ENCODE data around the gene BTBD9.

BTBD9 gene

GRCh38 chr6:38583523-38583922 lies 56.2 kb downstream of the BTBD9 start:
- H3K36me3 ChIP-seq (ENCODE audit: insufficient read depth, low read length) = peaks cover 3% of the 10 kb centered on the region; the same call in 1 of the 2 replicates
- H3K4me3 ChIP-seq = no peak overlapping the region
- no peak overlapping the region for H3K27ac ChIP-seq
- H3K9me3 ChIP-seq (ENCODE audit: low read depth, low read length) = no peaks in the 10 kb centered on the region
- TF ChIP-seq EZH2 (IDR thresholded peaks at IDR 0.05) (no peak), POLR2AphosphoS5 (IDR thresholded peaks at IDR 0.05; ENCODE audit: borderline replicate concordance, low read depth, low read length) (no peak), FOXP2 (optimal IDR thresholded peaks at IDR 0.05; ENCODE audit: control extremely low read depth, extremely low read length, insufficient read depth) (no peak)
- no peak for DNase-seq (ENCODE audit: low read depth, low spot score)
- H3K9ac ChIP-seq (ENCODE audit: insufficient read length) = no peak overlapping the region

GRCh38 chr6:38580030-38580429 lies 59.7 kb downstream of the BTBD9 start:
- TF ChIP-seq EZH2 (IDR thresholded peaks at IDR 0.05) (no peak), POLR2AphosphoS5 (IDR thresholded peaks at IDR 0.05; ENCODE audit: borderline replicate concordance, low read depth, low read length) (no peak), FOXP2 (optimal IDR thresholded peaks at IDR 0.05; ENCODE audit: control extremely low read depth, extremely low read length, insufficient read depth) (no peak)
- no peak overlapping the region for H3K9ac ChIP-seq (ENCODE audit: insufficient read length)

GRCh38 chr6:38579010-38579628 lies 60.6 kb downstream of the BTBD9 start:
- peaks cover 3% of the 10 kb centered on the region; the same call in 1 of the 2 replicates for H3K36me3 ChIP-seq (ENCODE audit: insufficient read depth, low read length)
- no peak for DNase-seq (ENCODE audit: low read depth, low spot score)
- H3K27ac ChIP-seq = no peak overlapping the region
- no peak overlapping the region for H3K4me3 ChIP-seq
- no peak overlapping the region for H3K9ac ChIP-seq (ENCODE audit: insufficient read length)
- TF ChIP-seq FOXP2 (optimal IDR thresholded peaks at IDR 0.05; ENCODE audit: control extremely low read depth, extremely low read length, insufficient read depth) (no peak), POLR2AphosphoS5 (IDR thresholded peaks at IDR 0.05; ENCODE audit: borderline replicate concordance, low read depth, low read length) (no peak), EZH2 (IDR thresholded peaks at IDR 0.05) (no peak)
- no peaks in the 10 kb centered on the region for H3K9me3 ChIP-seq (ENCODE audit: low read depth, low read length)

More at GRCh38 chr6:38580030-38580429, 59.7 kb downstream of the BTBD9 start:
- H3K27ac ChIP-seq = no peak overlapping the region
- H3K4me3 ChIP-seq = no peak overlapping the region
- peaks cover 3% of the 10 kb centered on the region; the same call in 1 of the 2 replicates for H3K36me3 ChIP-seq (ENCODE audit: insufficient read depth, low read length)
- DNase-seq (ENCODE audit: low read depth, low spot score) = no peak
- no peaks in the 10 kb centered on the region for H3K9me3 ChIP-seq (ENCODE audit: low read depth, low read length)

- H3K9ac ChIP-seq (ENCODE audit: insufficient read length) = no peak overlapping the region
- no peaks in the 10 kb centered on the region for H3K9me3 ChIP-seq (ENCODE audit: low read depth, low read length)
- TF ChIP-seq EZH2 (IDR thresholded peaks at IDR 0.05) (no peak), FOXP2 (optimal IDR thresholded peaks at IDR 0.05; ENCODE audit: control extremely low read depth, extremely low read length, insufficient read depth) (no peak), POLR2AphosphoS5 (IDR thresholded peaks at IDR 0.05; ENCODE audit: borderline replicate concordance, low read depth, low read length) (no peak)
- no peak for DNase-seq (ENCODE audit: low read depth, low spot score)
- peaks cover 3% of the 10 kb centered on the region; the same call in 1 of the 2 replicates for H3K36me3 ChIP-seq (ENCODE audit: insufficient read depth, low read length)
- H3K4me3 ChIP-seq = no peak overlapping the region
- H3K27ac ChIP-seq = no peak overlapping the region
Measured at GRCh38 chr6:38578075-38578474, 61.7 kb downstream of the BTBD9 start.

GRCh38 chr6:38577492-38577891 lies 62.2 kb downstream of the BTBD9 start:
- Histone ChIP-seq H3K4me3 (no peak overlapping the region), H3K27ac (no peak overlapping the region), H3K36me3 (ENCODE audit: insufficient read depth, low read length) (peaks cover 3% of the 10 kb centered on the region; the same call in 1 of the 2 replicates), H3K9me3 (ENCODE audit: low read depth, low read length) (no peaks in the 10 kb centered on the region), H3K9ac (ENCODE audit: insufficient read length) (no peak overlapping the region)
- DNase-seq (ENCODE audit: low read depth, low spot score) = no peak
- TF ChIP-seq EZH2 (IDR thresholded peaks at IDR 0.05) (no peak), POLR2AphosphoS5 (IDR thresholded peaks at IDR 0.05; ENCODE audit: borderline replicate concordance, low read depth, low read length) (no peak), FOXP2 (optimal IDR thresholded peaks at IDR 0.05; ENCODE audit: control extremely low read depth, extremely low read length, insufficient read depth) (no peak)

GRCh38 chr6:38573801-38574395 lies 65.8 kb downstream of the BTBD9 start:
- no peaks in the 10 kb centered on the region for H3K36me3 ChIP-seq (ENCODE audit: insufficient read depth, low read length)
- no peak overlapping the region for H3K4me3 ChIP-seq
- TF ChIP-seq FOXP2 (optimal IDR thresholded peaks at IDR 0.05; ENCODE audit: control extremely low read depth, extremely low read length, insufficient read depth) (no peak), POLR2AphosphoS5 (IDR thresholded peaks at IDR 0.05; ENCODE audit: borderline replicate concordance, low read depth, low read length) (no peak), EZH2 (IDR thresholded peaks at IDR 0.05) (no peak)
- H3K9ac ChIP-seq (ENCODE audit: insufficient read length) = no peak overlapping the region
- H3K27ac ChIP-seq = no peak overlapping the region
- DNase-seq (ENCODE audit: low read depth, low spot score) = no peak
- no peaks in the 10 kb centered on the region for H3K9me3 ChIP-seq (ENCODE audit: low read depth, low read length)

GRCh38 chr6:38572186-38572813 lies 67.4 kb downstream of the BTBD9 start:
- Histone ChIP-seq H3K36me3 (ENCODE audit: insufficient read depth, low read length) (no peaks in the 10 kb centered on the region), H3K9ac (ENCODE audit: insufficient read length) (no peak overlapping the region), H3K4me3 (no peak overlapping the region), H3K9me3 (ENCODE audit: low read depth, low read length) (no peaks in the 10 kb centered on the region), H3K27ac (no peak overlapping the region)
- TF ChIP-seq EZH2 (IDR thresholded peaks at IDR 0.05) (no peak), FOXP2 (optimal IDR thresholded peaks at IDR 0.05; ENCODE audit: control extremely low read depth, extremely low read length, insufficient read depth) (no peak), POLR2AphosphoS5 (IDR thresholded peaks at IDR 0.05; ENCODE audit: borderline replicate concordance, low read depth, low read length) (no peak)
- DNase-seq (ENCODE audit: low read depth, low spot score) = no peak

- no peak overlapping the region for H3K9ac ChIP-seq (ENCODE audit: insufficient read length)
- no peak for TF ChIP-seq POLR2AphosphoS5 (IDR thresholded peaks at IDR 0.05; ENCODE audit: borderline replicate concordance, low read depth, low read length)
- no peak for TF ChIP-seq EZH2 (IDR thresholded peaks at IDR 0.05)
- TF ChIP-seq FOXP2 (optimal IDR thresholded peaks at IDR 0.05; ENCODE audit: control extremely low read depth, extremely low read length, insufficient read depth) = no peak
- no peak overlapping the region for H3K4me3 ChIP-seq
- no peaks in the 10 kb centered on the region for H3K36me3 ChIP-seq (ENCODE audit: insufficient read depth, low read length)
- no peaks in the 10 kb centered on the region for H3K9me3 ChIP-seq (ENCODE audit: low read depth, low read length)
- H3K27ac ChIP-seq = no peak overlapping the region
- no peak for DNase-seq (ENCODE audit: low read depth, low spot score)
Measured at GRCh38 chr6:38571721-38572120, 68.0 kb downstream of the BTBD9 start.
